Spinal cord (tissue), 10 donors: ENCODE results near the gene MMP15. TPM values are rescaled to one million over a fixed set of nuclear protein-coding genes. Genes with fewer than 3 reads are reported as not detected.
"Not testable (repeated sequence)": the region's sequence is repeated elsewhere in the genome, so short reads cannot be mapped to it uniquely, and the experiment has no call there.

Source experiments
- DNase-seq, 6 donors: peaks; one replicate each; pipeline versions ENCODE4 v3.0.0 to v3.0.0-alpha.2; 2013 to 2015; ENCODE audit warnings: low spot score in 6 of 6, low read depth in 4 of 6
- H3K27ac ChIP-seq: one replicate; pipeline ENCODE4 v1.5.1; 2013; ENCODE audit warnings: low read depth, low read length, control low read depth
- H3K27me3 ChIP-seq: one replicate; pipeline ENCODE4 v1.6.1; 2013; ENCODE audit warnings: low read length; ENCODE audit not compliant: control insufficient read depth, insufficient read depth
- H3K36me3 ChIP-seq: one replicate; pipeline ENCODE4 v1.6.1; 2013; ENCODE audit warnings: low read length; ENCODE audit not compliant: control insufficient read depth, insufficient read depth
- H3K4me1 ChIP-seq: one replicate; pipeline ENCODE4 v1.6.1; 2013; ENCODE audit warnings: low read length; ENCODE audit not compliant: control insufficient read depth, insufficient read depth
- H3K4me3 ChIP-seq: one replicate; pipeline ENCODE4 v1.5.1; 2013; ENCODE audit warnings: low read depth, low read length, control low read depth
- H3K9me3 ChIP-seq: one replicate; pipeline ENCODE4 v1.6.1; 2013; ENCODE audit warnings: low read length; ENCODE audit not compliant: control insufficient read depth, insufficient read depth
- WGBS: methylation state at CpG from one replicate; pipeline ENCODE4 v1.1.5; 2013; ENCODE audit warnings: missing lambda C conversion rate; ENCODE audit not compliant: insufficient coverage; 5-methylcytosine and 5-hydroxymethylcytosine counted together
- polyA plus RNA-seq, 2 donors: library from polyadenylated mRNA; unstranded; fragments of 120-200 nt; gene quantifications; one replicate each; pipeline ENCODE4 v1.2.1, GENCODE V29; 2013; ENCODE audit not compliant: insufficient read length in 2 of 2
- total RNA-seq, 2 donors: library from RNA; depleted of rRNA in 1 of 2; stranded (reverse); fragments of 120-200 nt in 1 of 2; fragments of >200 nt in 1 of 2; gene quantifications; one replicate each; pipeline versions ENCODE4 v1.2.3 to v1.2.4, GENCODE V29; 2013 to 2014
- donor health status: healthy.

The MMP15 gene
- total and polyA plus RNA-seq, 4 donors = 23.2 to 51.3 (median 37.5) TPM

DNA sequence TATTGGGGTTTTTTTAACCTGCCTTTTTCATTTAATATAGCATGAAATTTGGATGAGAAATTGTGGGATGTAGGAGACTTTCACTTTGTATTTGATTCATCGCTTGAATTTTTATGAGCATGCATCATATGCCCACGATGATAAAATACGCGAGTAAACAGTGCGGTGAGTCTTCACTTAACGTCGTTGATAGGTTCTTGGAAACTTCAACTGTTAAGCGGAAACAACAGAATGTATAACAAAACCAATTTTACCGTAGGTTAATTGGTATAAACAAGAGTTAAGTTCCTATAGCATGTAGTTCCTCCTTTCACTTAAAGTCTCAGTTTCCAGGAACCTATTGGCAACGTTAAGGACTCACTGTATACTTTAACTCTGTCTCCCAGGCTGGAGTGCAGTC is 28.7 kb downstream of the MMP15 start:
- WGBS = 84% methylated on average over 3 of the region's 10 CpGs

DNA sequence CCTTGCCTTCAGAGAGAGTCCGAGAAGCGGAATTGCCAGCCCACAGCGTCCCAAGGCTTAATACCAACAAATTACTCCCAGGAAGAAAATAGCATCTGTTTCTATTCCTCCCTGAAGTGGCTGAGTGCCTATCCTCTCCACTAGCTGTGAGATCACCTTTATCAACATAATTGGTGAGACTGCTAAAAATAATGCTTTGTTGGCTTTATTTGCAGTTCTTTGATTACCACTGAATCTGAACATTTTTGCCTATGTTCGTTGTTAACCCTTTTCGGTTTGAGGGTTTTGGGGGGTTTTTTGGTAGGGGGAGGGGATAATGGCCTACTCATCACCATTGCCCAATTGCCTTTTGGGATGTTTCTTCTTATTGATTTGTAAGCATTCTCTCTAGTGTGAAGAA is 31.0 kb downstream of the MMP15 start:
- DNase-seq = peak in 1 of 6 donors; percentile 28
- no peak overlapping the region for H3K27ac ChIP-seq
- H3K36me3 ChIP-seq = no peaks in the 10 kb centered on the region
- WGBS = no CpG with 5 or more reads among the region's 5 CpGs
- H3K4me1 ChIP-seq = peaks cover 13% of the 10 kb centered on the region
- no peaks in the 10 kb centered on the region for H3K9me3 ChIP-seq
- H3K4me3 ChIP-seq = no peak overlapping the region
- no peaks in the 10 kb centered on the region for H3K27me3 ChIP-seq

More for the DNA sequence above, 28.7 kb downstream of the MMP15 start:
- DNase-seq = no peak
- peaks cover 21% of the 10 kb centered on the region for H3K4me1 ChIP-seq
- H3K27ac ChIP-seq = no peak overlapping the region
- H3K9me3 ChIP-seq = no peaks in the 10 kb centered on the region
- no peaks in the 10 kb centered on the region for H3K27me3 ChIP-seq
- H3K36me3 ChIP-seq = no peaks in the 10 kb centered on the region
- H3K4me3 ChIP-seq = no peak overlapping the region

DNA sequence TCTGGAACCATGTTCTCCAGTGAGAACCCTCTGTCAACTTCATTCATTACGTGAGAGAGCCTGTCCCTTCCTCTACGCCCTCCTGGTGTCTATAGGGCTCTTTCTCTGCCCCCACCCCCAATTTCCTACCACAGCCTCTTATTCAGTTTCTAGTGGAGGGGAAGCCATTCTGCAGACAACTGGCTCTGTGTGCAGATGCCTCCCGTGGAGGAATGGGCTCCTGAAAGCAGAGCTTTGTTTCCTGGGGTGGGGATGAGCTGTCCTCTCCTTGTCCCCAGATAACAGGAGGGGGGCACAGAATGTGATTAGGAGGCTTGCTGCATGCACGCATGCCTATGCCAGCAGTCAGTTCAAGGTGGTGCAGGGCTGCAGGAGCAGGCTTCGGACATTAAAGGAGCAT is 31.6 kb downstream of the MMP15 start:
- Histone ChIP-seq H3K9me3 (no peaks in the 10 kb centered on the region), H3K4me1 (peaks cover 9% of the 10 kb centered on the region), H3K36me3 (no peaks in the 10 kb centered on the region), H3K4me3 (no peak overlapping the region), H3K27ac (peak overlapping the region; percentile 47), H3K27me3 (no peaks in the 10 kb centered on the region)
- peak in 2 of 6 donors; percentile 60 to 67 for DNase-seq
- WGBS = 51% methylated on average over 3 of the region's 5 CpGs

DNA sequence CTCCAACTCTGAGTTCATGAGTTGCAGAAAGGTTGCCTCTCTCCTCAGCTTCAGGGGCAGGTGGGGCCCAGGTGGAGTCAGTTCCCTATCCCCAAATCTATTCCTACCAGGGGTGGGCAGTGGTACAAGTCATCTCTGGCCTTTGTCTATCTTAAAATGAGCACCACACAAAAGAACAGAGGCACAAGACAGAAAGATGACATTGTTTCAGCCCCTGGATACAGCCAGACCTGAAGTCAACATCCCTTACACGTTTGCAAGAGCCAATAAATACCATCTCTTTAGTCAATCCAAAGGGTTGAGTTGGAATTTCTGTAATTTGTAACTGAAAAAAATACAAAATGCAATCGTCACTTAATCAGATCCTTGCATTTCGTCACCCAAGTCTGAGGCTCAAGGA is 32.2 kb downstream of the MMP15 start:
- no peaks in the 10 kb centered on the region for H3K9me3 ChIP-seq
- WGBS = 89% methylated on average over 2 of the region's 3 CpGs
- peaks cover 9% of the 10 kb centered on the region for H3K4me1 ChIP-seq
- DNase-seq = no peak
- H3K27me3 ChIP-seq = no peaks in the 10 kb centered on the region
- H3K36me3 ChIP-seq = no peaks in the 10 kb centered on the region
- no peak overlapping the region for H3K27ac ChIP-seq
- no peak overlapping the region for H3K4me3 ChIP-seq

DNA sequence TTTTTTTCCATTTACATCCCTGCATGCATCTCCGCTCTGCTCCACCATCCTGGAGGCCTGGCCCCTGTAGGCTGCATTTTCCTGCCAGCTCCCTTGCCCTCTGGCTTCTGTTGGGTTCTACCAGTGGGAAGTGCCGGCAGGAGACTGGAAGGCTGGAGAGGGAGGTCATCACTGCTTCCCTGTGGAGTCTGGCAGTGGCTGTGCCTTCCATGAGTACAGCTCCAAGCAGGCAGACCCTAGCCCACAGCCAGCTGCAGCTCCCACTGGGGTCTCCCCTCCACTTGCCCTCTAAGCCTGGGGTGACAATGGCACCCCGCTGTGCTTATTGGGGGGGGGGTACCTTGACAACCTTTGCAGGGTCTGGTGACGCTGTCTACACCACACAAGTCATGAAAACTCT is 37.3 kb downstream of the MMP15 start:
- Histone ChIP-seq H3K9me3 (no peaks in the 10 kb centered on the region), H3K36me3 (no peaks in the 10 kb centered on the region), H3K27me3 (no peaks in the 10 kb centered on the region), H3K4me3 (no peak overlapping the region), H3K4me1 (peaks cover 13% of the 10 kb centered on the region), H3K27ac (peak overlapping the region; percentile 33)
- 57% methylated on average over 2 of the region's 4 CpGs for WGBS
- DNase-seq = no peak

DNA sequence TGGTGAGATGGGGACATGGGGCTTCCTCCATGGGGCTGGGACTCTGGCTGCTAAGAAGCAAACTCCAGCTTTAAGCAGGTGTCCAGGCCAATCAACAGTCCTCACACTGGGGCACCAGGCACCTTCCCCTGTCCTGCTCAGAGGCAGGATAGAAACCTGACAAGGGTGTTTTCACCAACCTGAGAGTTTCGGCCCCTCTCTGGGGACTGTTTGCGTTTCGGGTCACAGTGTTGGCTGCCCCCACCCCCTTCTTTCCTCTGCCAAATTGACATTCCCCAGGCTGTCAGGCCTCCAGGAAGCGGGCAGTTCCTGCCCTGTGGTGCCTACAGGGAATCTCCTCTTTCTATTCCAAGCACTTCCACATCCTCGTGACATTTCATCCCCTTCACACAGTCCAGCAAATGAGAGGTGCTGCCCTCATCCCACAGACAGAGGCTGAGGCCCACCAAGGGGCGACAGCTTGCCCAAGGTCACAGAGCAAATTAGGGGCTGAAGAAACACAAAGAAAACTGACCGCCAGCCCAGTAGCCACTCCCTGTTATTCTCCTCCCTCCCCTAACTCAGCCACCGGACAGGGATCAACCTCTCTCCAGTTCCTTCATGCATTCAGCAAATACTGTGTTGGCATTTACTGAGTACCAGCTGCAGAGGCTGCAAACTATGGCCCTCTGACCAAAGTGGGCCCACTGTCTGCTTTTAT is 38.0 kb downstream of the MMP15 start:
- Histone ChIP-seq H3K27ac (peak overlapping the region; percentile 33), H3K27me3 (no peaks in the 10 kb centered on the region), H3K4me3 (no peak overlapping the region), H3K36me3 (no peaks in the 10 kb centered on the region), H3K9me3 (no peaks in the 10 kb centered on the region), H3K4me1 (peaks cover 13% of the 10 kb centered on the region)
- WGBS = 52% methylated on average over 8 of the region's 8 CpGs
- no peak for DNase-seq

DNA sequence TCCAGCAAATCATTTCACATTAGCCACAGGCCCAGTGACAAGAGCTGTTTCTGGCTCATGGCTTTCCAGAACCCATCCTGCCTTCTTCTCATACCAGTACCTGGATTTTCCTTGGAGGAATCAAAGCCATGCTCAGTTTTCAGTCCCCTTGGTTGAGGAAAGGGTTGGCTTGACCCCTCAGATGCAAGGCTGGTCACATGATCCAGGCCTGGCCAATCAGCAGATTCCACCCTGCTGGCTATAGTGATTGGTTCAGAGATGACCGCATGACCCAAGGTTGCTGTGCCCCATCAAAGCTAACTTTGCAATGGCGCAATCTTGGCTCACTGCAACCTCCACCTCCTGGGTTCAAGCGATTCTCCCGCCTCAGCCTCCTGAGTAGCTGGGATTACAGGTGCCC is 45.0 kb downstream of the MMP15 start:
- H3K36me3 ChIP-seq = no peaks in the 10 kb centered on the region
- 100% methylated on average over 1 of the region's 4 CpGs for WGBS
- H3K9me3 ChIP-seq = no peaks in the 10 kb centered on the region
- no peak for DNase-seq
- no peaks in the 10 kb centered on the region for H3K27me3 ChIP-seq
- no peak overlapping the region for H3K27ac ChIP-seq
- H3K4me3 ChIP-seq = no peak overlapping the region
- H3K4me1 ChIP-seq = no peaks in the 10 kb centered on the region

DNA sequence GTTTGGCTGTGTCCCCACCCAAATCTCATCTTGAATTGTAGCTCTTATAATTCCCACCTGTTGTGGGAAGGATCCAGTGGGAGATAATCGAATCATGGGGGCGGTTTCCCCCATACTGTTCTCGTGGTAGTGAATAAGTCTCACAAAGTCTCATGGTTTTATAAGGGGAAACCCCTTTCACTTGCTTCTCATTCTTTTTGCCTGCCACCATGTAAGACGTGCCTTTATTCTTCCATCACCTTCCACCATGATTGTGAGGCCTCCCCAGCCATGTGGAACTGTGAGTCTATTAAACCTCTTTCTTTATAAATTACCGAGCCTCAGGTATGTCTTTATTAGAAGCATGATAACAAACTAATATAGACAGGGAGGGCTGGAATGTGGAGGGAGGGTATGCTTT is 46.6 kb downstream of the MMP15 start:
- H3K4me3 ChIP-seq, H3K27ac ChIP-seq, DNase-seq, H3K27me3 ChIP-seq, H3K9me3 ChIP-seq, H3K36me3 ChIP-seq, H3K4me1 ChIP-seq: not testable (repeated sequence)
- no CpG with 5 or more reads among the region's 5 CpGs for WGBS

DNA sequence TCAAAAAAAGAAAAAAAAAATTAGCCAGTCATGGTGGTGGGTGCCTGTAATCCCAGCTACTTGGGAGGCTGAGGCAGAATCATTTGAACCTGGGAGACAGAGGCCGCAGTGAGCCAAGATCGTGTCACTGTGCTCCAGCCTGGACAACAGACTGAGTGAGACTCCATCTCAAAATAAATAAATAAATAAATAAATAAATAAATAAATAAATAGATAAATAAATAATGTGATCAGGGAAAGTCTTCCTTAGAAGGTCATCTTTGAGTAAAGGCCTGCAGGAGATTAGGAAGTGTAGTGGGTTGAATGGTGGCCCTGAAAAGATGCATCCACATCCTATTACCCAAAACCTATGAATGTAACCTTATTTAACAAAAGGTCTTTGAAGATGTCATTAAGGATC is 47.5 kb downstream of the MMP15 start:
- H3K36me3 ChIP-seq, H3K9me3 ChIP-seq, H3K4me1 ChIP-seq, H3K4me3 ChIP-seq, H3K27ac ChIP-seq, H3K27me3 ChIP-seq, DNase-seq: not testable (repeated sequence)
- no CpG with 5 or more reads among the region's 2 CpGs for WGBS

DNA sequence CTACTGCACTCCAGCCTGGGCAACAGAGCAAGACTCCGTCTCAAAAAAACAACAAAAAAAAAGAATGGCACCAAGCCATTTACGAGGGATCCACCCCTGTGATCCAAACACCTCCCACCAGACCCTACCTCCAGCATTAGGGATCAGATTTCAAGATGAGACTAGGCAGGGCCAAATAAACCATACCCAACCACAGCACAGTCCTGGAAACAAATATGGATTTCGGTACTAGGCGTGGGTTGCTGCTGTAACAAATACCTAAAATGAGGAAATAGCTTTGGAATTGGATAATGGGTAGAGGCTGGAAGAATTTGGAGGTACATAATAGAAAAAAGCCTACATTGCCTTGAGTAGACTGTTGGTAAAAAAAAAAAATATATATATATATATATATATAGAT is 49.1 kb downstream of the MMP15 start:
- Histone ChIP-seq H3K4me1 (no peaks in the 10 kb centered on the region), H3K9me3 (peaks cover 4% of the 10 kb centered on the region), H3K36me3 (no peaks in the 10 kb centered on the region), H3K27me3 (no peaks in the 10 kb centered on the region), H3K4me3 (no peak overlapping the region), H3K27ac (no peak overlapping the region)
- WGBS = 92% methylated on average over 2 of the region's 4 CpGs
- no peak for DNase-seq
